ENCODE results near the gene ATG16L1.

ATG16L1 gene

GRCh38 chr2:233290051-233290845 lies 38.8 kb downstream of the ATG16L1 start:
- no peak for DNase-seq (ENCODE audit: low spot score)

DNA sequence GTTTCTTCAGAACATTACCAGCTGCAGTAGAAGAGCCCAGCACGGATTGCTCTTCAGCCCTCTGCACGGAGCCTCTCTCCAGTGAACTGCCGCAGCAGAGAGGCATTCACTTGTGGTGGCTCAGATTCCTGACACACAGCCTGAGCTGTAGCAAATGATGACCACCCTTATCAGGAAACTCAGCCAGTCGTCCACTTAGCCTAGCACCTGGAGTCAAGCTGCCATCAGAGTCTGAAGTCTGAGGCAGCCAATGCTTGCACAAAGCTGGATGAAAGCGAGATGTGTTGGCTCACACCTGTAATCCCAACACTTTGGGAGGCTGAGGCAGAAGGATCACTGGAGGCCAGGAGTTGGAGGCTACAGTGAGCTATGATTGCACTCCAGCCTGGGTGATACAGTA lies 44.4 kb downstream of the ATG16L1 start:
- no peak for DNase-seq (ENCODE audit: low spot score)

GRCh38 chr2:233297076-233297475 lies 45.6 kb downstream of the ATG16L1 start:
- DNase-seq (ENCODE audit: low spot score): no peak

GRCh38 chr2:233300401-233300800 lies 48.9 kb downstream of the ATG16L1 start:
- DNase-seq (ENCODE audit: low spot score): no peak

DNA sequence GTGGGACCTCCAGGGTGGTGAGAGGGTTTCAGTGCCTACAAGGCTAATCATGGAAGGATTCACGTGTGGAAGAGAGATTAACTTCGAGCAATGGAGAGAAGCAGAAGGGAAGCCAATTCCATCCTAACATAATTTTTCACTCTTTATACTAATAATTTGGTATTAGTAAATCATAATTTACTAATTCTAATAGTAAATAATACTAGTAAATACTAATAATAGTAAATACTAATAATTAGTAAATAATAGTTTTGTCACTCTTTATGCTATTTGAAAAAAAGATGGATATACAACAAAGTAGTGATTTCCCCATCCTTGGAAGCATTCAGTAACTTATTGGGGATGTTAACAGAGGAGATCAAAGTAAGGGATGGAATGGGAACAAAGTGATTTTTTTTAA lies 49.8 kb downstream of the ATG16L1 start:
- DNase-seq (ENCODE audit: low spot score): no peak

- no peak for DNase-seq (ENCODE audit: low spot score)
These were observed 50.3 kb downstream of the ATG16L1 start for GRCh38 chr2:233301811-233302210.

- DNase-seq (ENCODE audit: low spot score): no peak
These were observed 51.8 kb downstream of the ATG16L1 start for GRCh38 chr2:233303252-233303651.

GRCh38 chr2:233307565-233307964 lies 56.1 kb downstream of the ATG16L1 start, which contains the start of gene SAG:
Gene SAG, plus strand, starts transcription at chr2:233307816. Its CDS starts 1,374 bp downstream, at chr2:233309190.
- DNase-seq (ENCODE audit: low spot score): no peak

- no peak for DNase-seq (ENCODE audit: low spot score)
These were observed 59.9 kb downstream of the ATG16L1 start for GRCh38 chr2:233311241-233311926.

DNA sequence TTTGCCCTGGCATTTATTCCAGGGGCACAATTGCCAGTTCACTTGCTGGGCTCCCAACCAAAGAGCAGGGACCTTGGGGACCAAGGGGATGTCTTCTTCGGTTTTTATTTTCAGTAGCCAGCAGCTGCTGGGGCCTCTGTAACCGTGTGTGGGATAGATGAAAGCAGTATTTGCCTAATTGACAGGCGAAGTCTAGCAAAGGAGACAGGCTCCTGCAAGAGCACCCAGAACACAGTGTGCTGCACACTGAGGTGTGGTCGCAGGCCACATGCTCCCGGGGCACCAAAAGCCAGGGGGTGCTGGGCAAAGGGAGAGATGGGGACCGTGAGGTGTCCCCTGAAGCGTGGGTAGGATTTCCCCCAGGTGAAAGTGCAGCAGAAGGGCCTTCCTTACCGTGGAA lies 61.4 kb downstream of the ATG16L1 start:
- no peak for DNase-seq (ENCODE audit: low spot score)

- no peak for DNase-seq (ENCODE audit: low spot score)
These were observed 62.9 kb downstream of the ATG16L1 start for GRCh38 chr2:233314180-233314925.

DNA sequence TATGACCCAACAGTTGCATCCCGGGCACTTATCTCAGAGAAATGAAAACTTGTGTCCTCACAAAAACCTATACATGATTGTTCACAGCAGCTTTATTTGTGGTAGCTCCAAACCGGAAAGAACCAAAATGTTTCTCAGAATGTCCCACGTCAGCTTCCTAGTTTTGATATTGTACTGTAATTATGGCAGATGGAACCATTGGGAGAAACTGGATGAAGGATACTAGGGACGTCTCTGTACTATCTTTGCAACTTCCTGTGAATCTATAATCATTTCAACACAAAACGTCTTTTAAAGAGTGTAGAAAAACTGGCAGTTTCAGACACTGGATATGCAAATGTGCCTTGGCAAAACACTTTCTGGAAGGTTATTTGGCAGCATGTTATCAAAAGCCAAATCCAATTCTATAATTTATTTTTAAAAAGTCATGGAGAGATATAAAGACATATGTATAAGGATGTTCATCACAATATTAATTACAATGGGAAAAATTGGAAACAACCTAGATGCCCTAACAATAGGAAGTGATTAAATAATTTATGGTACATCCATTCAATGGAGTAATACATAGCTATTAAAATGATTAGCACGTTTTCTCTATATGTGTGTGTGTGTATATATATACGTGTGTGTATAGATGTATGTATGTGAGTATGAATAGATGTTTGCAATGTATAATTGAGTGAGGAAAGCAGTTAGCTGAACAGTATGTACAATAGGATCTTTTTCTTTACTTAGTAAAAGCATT lies 65.9 kb downstream of the ATG16L1 start:
- DNase-seq (ENCODE audit: low spot score): no peak

GRCh38 chr2:233319256-233319655 lies 67.8 kb downstream of the ATG16L1 start:
- DNase-seq (ENCODE audit: low spot score): no peak

- no peak for DNase-seq (ENCODE audit: low spot score)
These were observed 69.0 kb downstream of the ATG16L1 start for GRCh38 chr2:233320470-233320869.

GRCh38 chr2:233321166-233321565 lies 69.7 kb downstream of the ATG16L1 start:
- DNase-seq (ENCODE audit: low spot score): no peak

DNA sequence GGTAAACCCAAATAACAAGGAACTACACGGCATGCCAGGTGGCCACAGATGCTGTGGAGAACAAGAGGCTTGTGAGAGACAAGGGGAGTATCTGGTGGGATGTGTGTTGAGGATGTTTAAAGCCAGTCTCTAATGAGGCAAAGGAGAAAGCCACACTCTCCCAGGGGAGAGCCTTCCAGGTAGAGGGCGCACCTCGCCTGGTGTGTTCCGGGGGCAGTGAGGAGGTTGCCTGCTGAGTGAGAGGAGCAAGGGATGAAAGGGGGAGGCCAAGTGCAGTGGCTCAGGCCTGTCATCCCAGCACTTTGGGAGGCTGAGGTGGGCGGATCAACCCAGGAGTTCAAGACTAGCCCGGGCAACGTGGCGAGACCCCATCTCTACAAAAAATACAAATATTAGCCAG lies 72.4 kb downstream of the ATG16L1 start:
- no peak for DNase-seq (ENCODE audit: low spot score)

DNA sequence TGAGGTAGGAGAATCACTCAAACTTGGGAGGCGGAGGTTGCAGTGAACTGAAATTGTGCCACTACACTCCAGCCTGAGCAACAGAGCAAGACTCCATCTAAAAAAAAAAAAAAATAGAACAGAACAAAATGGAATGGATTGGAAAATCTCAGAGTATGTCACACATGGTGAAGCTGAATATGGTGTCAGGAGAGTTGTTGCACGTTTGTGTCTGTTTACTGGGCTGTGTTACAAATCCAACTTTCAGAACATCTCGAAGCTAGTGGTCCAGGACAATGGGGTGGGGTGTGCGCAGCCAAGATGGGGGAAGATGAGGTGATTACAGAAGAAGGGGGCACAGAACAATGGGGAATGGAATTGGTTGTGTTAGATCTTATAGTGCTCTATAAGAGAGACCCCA lies 73.8 kb downstream of the ATG16L1 start:
- no peak for DNase-seq (ENCODE audit: low spot score)

GRCh38 chr2:233325814-233326213 lies 74.3 kb downstream of the ATG16L1 start:
- DNase-seq (ENCODE audit: low spot score): no peak

DNA sequence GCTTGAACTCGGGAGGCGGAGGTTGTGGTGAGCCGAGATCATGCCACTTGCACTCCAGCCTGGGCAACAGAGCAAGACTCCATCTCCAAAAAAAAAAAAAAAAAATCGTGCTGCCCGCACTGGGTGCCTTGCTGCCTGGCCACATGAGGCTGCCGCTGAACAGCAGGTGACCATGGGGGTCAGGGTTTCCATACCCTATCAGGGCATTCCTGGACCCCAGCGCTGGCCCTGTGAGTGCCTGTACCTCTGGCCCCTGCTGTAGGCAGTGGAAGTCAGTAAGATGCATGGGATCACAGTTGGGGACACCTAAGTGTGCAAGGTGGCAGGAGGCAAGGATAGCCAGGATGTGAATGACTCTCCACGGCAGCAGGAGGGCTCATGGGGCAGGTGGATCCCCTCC lies 75.0 kb downstream of the ATG16L1 start:
- DNase-seq (ENCODE audit: low spot score): no peak

GRCh38 chr2:233328922-233329321 lies 77.4 kb downstream of the ATG16L1 start:
- DNase-seq (ENCODE audit: low spot score): no peak

GRCh38 chr2:233329489-233330135 lies 78.1 kb downstream of the ATG16L1 start:
- peak; percentile 23 for DNase-seq (ENCODE audit: low spot score)

GRCh38 chr2:233331536-233331935 lies 80.1 kb downstream of the ATG16L1 start:
- no peak for DNase-seq (ENCODE audit: low spot score)
